T-helper 2 cell treated with Interferon-gamma antibody and Interleukin-4, amounts not matched to agents 5 μg/mL and 100 μg/mL, for 36 hours (primary cell): ENCODE measurements around the gene ZNF215.
A peak's percentile ranks its signal among the peaks of the same experiment; 100 is the strongest.
"Not testable (repeated sequence)": the region's sequence is repeated elsewhere in the genome, so short reads cannot be mapped to it uniquely, and the experiment has no call there.

Experiments
- DNase-seq: peaks from one replicate; pipeline ENCODE4 v3.0.0; 2021; ENCODE audit warnings: low spot score
- H3K27ac Mint-ChIP-seq: one replicate; pipeline ENCODE4 v1.8.0; 2021; ENCODE audit warnings: mild to moderate bottlenecking, mixed read lengths
- H3K27me3 Mint-ChIP-seq: one replicate; pipeline ENCODE4 v1.8.0; 2021; ENCODE audit warnings: low read depth, mixed read lengths
- H3K36me3 Mint-ChIP-seq: one replicate; pipeline ENCODE4 v1.8.0; 2021; ENCODE audit warnings: low read depth, mixed read lengths
- H3K4me1 Mint-ChIP-seq: one replicate; pipeline ENCODE4 v1.8.0; 2021; ENCODE audit warnings: low read depth, mixed read lengths
- H3K4me3 Mint-ChIP-seq: one replicate; pipeline ENCODE4 v1.8.0; 2022; ENCODE audit warnings: mild to moderate bottlenecking, moderate library complexity, mixed read lengths
- H3K9me3 Mint-ChIP-seq: one replicate; pipeline ENCODE4 v1.8.0; 2021; ENCODE audit warnings: mixed read lengths

ZNF215 gene

GRCh38 chr11:6926208-6927029 lies at the start of gene ZNF215:
Gene ZNF215, plus strand, starts transcription at chr11:6926426. Its CDS starts 5,847 bp downstream, at chr11:6932273.
- Mint-ChIP-seq H3K27me3 (peaks cover 32% of the 10 kb centered on the region), H3K9me3 (no peaks in the 10 kb centered on the region), H3K4me3 (peak within 1 kb of the TSS; percentile 90), H3K27ac (peak within 1 kb of the TSS; percentile 46), H3K36me3 (no peaks in the 10 kb centered on the region), H3K4me1 (peaks cover 19% of the 10 kb centered on the region)
- peak; percentile 72 for DNase-seq

- H3K36me3 Mint-ChIP-seq: no peaks in the 10 kb centered on the region
- peaks cover 4% of the 10 kb centered on the region for H3K27me3 Mint-ChIP-seq
- no peak overlapping the region for H3K27ac Mint-ChIP-seq
Observed at GRCh38 chr11:6876914-6877313, 49.3 kb upstream of the ZNF215 start.

GRCh38 chr11:6882751-6883150 lies 43.5 kb upstream of the ZNF215 start:
- H3K27ac Mint-ChIP-seq: no peak overlapping the region
- DNase-seq: no peak
- H3K4me1 Mint-ChIP-seq: no peaks in the 10 kb centered on the region
- H3K9me3 Mint-ChIP-seq: no peaks in the 10 kb centered on the region
- H3K4me3 Mint-ChIP-seq: no peak overlapping the region
- no peaks in the 10 kb centered on the region for H3K36me3 Mint-ChIP-seq
- peaks cover 20% of the 10 kb centered on the region for H3K27me3 Mint-ChIP-seq

More at GRCh38 chr11:6876914-6877313, 49.3 kb upstream of the ZNF215 start:
- no peak for DNase-seq
- Mint-ChIP-seq H3K4me1 (no peaks in the 10 kb centered on the region), H3K9me3 (no peaks in the 10 kb centered on the region), H3K4me3 (no peak overlapping the region)

- DNase-seq, H3K9me3 Mint-ChIP-seq, H3K4me1 Mint-ChIP-seq, H3K4me3 Mint-ChIP-seq, H3K27ac Mint-ChIP-seq, H3K36me3 Mint-ChIP-seq: not testable (repeated sequence)
- peaks cover 17% of the 10 kb centered on the region for H3K27me3 Mint-ChIP-seq
Observed at GRCh38 chr11:6887711-6888110, 38.5 kb upstream of the ZNF215 start.

- Mint-ChIP-seq H3K27me3 (peaks cover 17% of the 10 kb centered on the region), H3K4me3 (no peak overlapping the region), H3K27ac (no peak overlapping the region), H3K4me1 (no peaks in the 10 kb centered on the region), H3K9me3 (no peaks in the 10 kb centered on the region), H3K36me3 (no peaks in the 10 kb centered on the region)
- DNase-seq: no peak
Observed at GRCh38 chr11:6888830-6889229, 37.4 kb upstream of the ZNF215 start.

GRCh38 chr11:6889835-6890234 lies 36.4 kb upstream of the ZNF215 start:
- DNase-seq: no peak
- Mint-ChIP-seq H3K27ac (no peak overlapping the region), H3K4me1 (no peaks in the 10 kb centered on the region), H3K36me3 (no peaks in the 10 kb centered on the region), H3K4me3 (no peak overlapping the region), H3K9me3 (no peaks in the 10 kb centered on the region), H3K27me3 (peaks cover 10% of the 10 kb centered on the region)

- Mint-ChIP-seq H3K27me3 (peaks cover 9% of the 10 kb centered on the region), H3K4me3 (no peak within 1 kb of the TSS), H3K4me1 (no peaks in the 10 kb centered on the region), H3K9me3 (no peaks in the 10 kb centered on the region), H3K27ac (no peak within 1 kb of the TSS), H3K36me3 (no peaks in the 10 kb centered on the region)
- DNase-seq: no peak
Observed at GRCh38 chr11:6892400-6892799, 33.8 kb upstream of the ZNF215 start, which contains the start of gene OR2D2. Gene OR2D2, minus strand, starts transcription at chr11:6892500. Its CDS starts 0 bp downstream, at chr11:6892500.

- no peaks in the 10 kb centered on the region for H3K4me1 Mint-ChIP-seq
- DNase-seq: no peak
- H3K36me3 Mint-ChIP-seq: no peaks in the 10 kb centered on the region
- peaks cover 9% of the 10 kb centered on the region for H3K27me3 Mint-ChIP-seq
- no peak overlapping the region for H3K4me3 Mint-ChIP-seq
- no peaks in the 10 kb centered on the region for H3K9me3 Mint-ChIP-seq
- H3K27ac Mint-ChIP-seq: no peak overlapping the region
Observed at GRCh38 chr11:6894097-6894496, 32.1 kb upstream of the ZNF215 start.

GRCh38 chr11:6895010-6895409 lies 31.2 kb upstream of the ZNF215 start:
- Mint-ChIP-seq H3K4me1 (no peaks in the 10 kb centered on the region), H3K27ac (no peak overlapping the region), H3K36me3 (no peaks in the 10 kb centered on the region), H3K27me3 (peaks cover 9% of the 10 kb centered on the region), H3K9me3 (no peaks in the 10 kb centered on the region), H3K4me3 (no peak overlapping the region)
- DNase-seq: no peak

GRCh38 chr11:6898911-6899310 lies 27.3 kb upstream of the ZNF215 start:
- H3K36me3 Mint-ChIP-seq: no peaks in the 10 kb centered on the region
- no peak for DNase-seq
- no peak overlapping the region for H3K4me3 Mint-ChIP-seq
- no peak overlapping the region for H3K27ac Mint-ChIP-seq
- H3K4me1 Mint-ChIP-seq: no peaks in the 10 kb centered on the region
- no peaks in the 10 kb centered on the region for H3K9me3 Mint-ChIP-seq
- H3K27me3 Mint-ChIP-seq: no peaks in the 10 kb centered on the region

GRCh38 chr11:6900327-6900999 lies 25.8 kb upstream of the ZNF215 start:
- Mint-ChIP-seq H3K9me3 (no peaks in the 10 kb centered on the region), H3K27me3 (no peaks in the 10 kb centered on the region), H3K4me1 (no peaks in the 10 kb centered on the region), H3K36me3 (no peaks in the 10 kb centered on the region), H3K4me3 (no peak overlapping the region), H3K27ac (no peak overlapping the region)
- no peak for DNase-seq

GRCh38 chr11:6904804-6905203 lies 21.4 kb upstream of the ZNF215 start:
- DNase-seq, H3K36me3 Mint-ChIP-seq, H3K27me3 Mint-ChIP-seq, H3K4me3 Mint-ChIP-seq, H3K9me3 Mint-ChIP-seq, H3K27ac Mint-ChIP-seq, H3K4me1 Mint-ChIP-seq: not testable (repeated sequence)

GRCh38 chr11:6911378-6911777 lies 14.8 kb upstream of the ZNF215 start:
- H3K4me3 Mint-ChIP-seq: no peak overlapping the region
- H3K4me1 Mint-ChIP-seq: no peaks in the 10 kb centered on the region
- no peak for DNase-seq
- no peaks in the 10 kb centered on the region for H3K27me3 Mint-ChIP-seq
- H3K36me3 Mint-ChIP-seq: no peaks in the 10 kb centered on the region
- H3K9me3 Mint-ChIP-seq: no peaks in the 10 kb centered on the region
- H3K27ac Mint-ChIP-seq: no peak overlapping the region

- no peaks in the 10 kb centered on the region for H3K36me3 Mint-ChIP-seq
- no peak for DNase-seq
- no peaks in the 10 kb centered on the region for H3K4me1 Mint-ChIP-seq
- no peaks in the 10 kb centered on the region for H3K27me3 Mint-ChIP-seq
- no peaks in the 10 kb centered on the region for H3K9me3 Mint-ChIP-seq
- no peak overlapping the region for H3K27ac Mint-ChIP-seq
- H3K4me3 Mint-ChIP-seq: no peak overlapping the region
Observed at GRCh38 chr11:6911948-6912347, 14.3 kb upstream of the ZNF215 start.
